ENCODE results near the gene LIPF. TPM values are rescaled to one million over a fixed set of nuclear protein-coding genes. Genes with fewer than 3 reads are reported as not detected.

The LIPF gene
- total RNA-seq, 1 experiment from 2014 or later, result not detected

- TF ChIP-seq NR1H2 (CRISPR knock-in tag; IDR thresholded peaks at IDR 0.05), result no peak
- no peak for TF ChIP-seq USF1 (CRISPR knock-in tag; IDR thresholded peaks at IDR 0.05)
- no peak for TF ChIP-seq ZNF232 (CRISPR knock-in tag; IDR thresholded peaks at IDR 0.05)
- TF ChIP-seq ZNF396 (CRISPR knock-in tag; IDR thresholded peaks at IDR 0.05; ENCODE audit: borderline replicate concordance), result no peak
- TF ChIP-seq HMGXB4 (CRISPR knock-in tag; IDR thresholded peaks at IDR 0.05), result no peak
- no peak for TF ChIP-seq NR3C1 (CRISPR knock-in tag; conservative IDR thresholded peaks at IDR 0.05; ENCODE audit: low read depth)
Observed at GRCh38 chr10:88702848-88703597, 38.8 kb downstream of the LIPF start (continued).

- Mint-ChIP-seq H3K9me3 (no peaks in the 10 kb centered on the region), H3K27me3 (ENCODE audit: low read depth) (peaks cover 92% of the 10 kb centered on the region), H3K27ac (no peak within 1 kb of the TSS), H3K36me3 (no peaks in the 10 kb centered on the region), H3K4me1 (peaks cover 33% of the 10 kb centered on the region), H3K4me3 (no peak within 1 kb of the TSS)
- ATAC-seq (no peak), DNase-seq (ENCODE audit: low spot score) (no peak)
- CTCF ChIA-PET, result interaction anchor here (1.4 kb wide), 1 partner anchor 23 kb away, joined by 7 read pairs; no protein-coding TSS in a partner anchor
- POLR2A ChIA-PET, result no interaction called here
- no peak for TF ChIP-seq ZNF281 (CRISPR knock-in tag; IDR thresholded peaks at IDR 0.05)
- no peak for TF ChIP-seq CDX4 (CRISPR knock-in tag; IDR thresholded peaks at IDR 0.05; ENCODE audit: borderline replicate concordance)
- TF ChIP-seq ZNF263 (CRISPR knock-in tag; IDR thresholded peaks at IDR 0.05; ENCODE audit: low read depth), result no peak
- no peak for TF ChIP-seq IRF2 (CRISPR knock-in tag; IDR thresholded peaks at IDR 0.05; ENCODE audit: borderline replicate concordance, low read depth)
- no peak for TF ChIP-seq SP1 (CRISPR knock-in tag; conservative IDR thresholded peaks at IDR 0.05)
- TF ChIP-seq NFE2L1 (CRISPR knock-in tag; IDR thresholded peaks at IDR 0.05), result no peak
- TF ChIP-seq NFYB (CRISPR knock-in tag; conservative IDR thresholded peaks at IDR 0.05; ENCODE audit: low read depth), result no peak
- no peak for TF ChIP-seq ETV6 (CRISPR knock-in tag; IDR thresholded peaks at IDR 0.05)
- TF ChIP-seq AFF4 (CRISPR knock-in tag; IDR thresholded peaks at IDR 0.05; ENCODE audit: borderline replicate concordance), result no peak
- TF ChIP-seq MYBL2 (CRISPR knock-in tag; IDR thresholded peaks at IDR 0.05), result no peak
- TF ChIP-seq JUN (CRISPR knock-in tag; IDR thresholded peaks at IDR 0.05), result no peak
- no peak for TF ChIP-seq ZMAT4 (CRISPR knock-in tag; IDR thresholded peaks at IDR 0.05)
- TF ChIP-seq RORB (CRISPR knock-in tag; IDR thresholded peaks at IDR 0.05), result no peak
Observed at GRCh38 chr10:88705958-88706357, 41.7 kb downstream of the LIPF start, which contains the start of gene LIPK. TSS of gene LIPK (plus strand) at chr10:88706249. CDS start at chr10:88724544, 18,295 bp downstream.

Measured in WTC11 (cell line).